Lower leg skin (tissue), 4 donors: ENCODE data around the gene GPR25. TPM values are rescaled to one million over a fixed set of nuclear protein-coding genes. Genes with fewer than 3 reads are reported as not detected.

ENCODE experiments used
- DNase-seq, 2 donors: peaks; one replicate each; pipeline ENCODE4 v3.0.0-alpha.2; 2019; ENCODE audit warnings: low spot score in 2 of 2
- H3K4me3 ChIP-seq: fragments of 200-600 bp; sonication (generic); 2 replicates; pipeline ENCODE4 v1.5.1; 2017; ENCODE audit warnings: mild to moderate bottlenecking, low read depth; ENCODE audit not compliant: poor library complexity, severe bottlenecking
- POLR2A ChIP-seq, 2 donors: fragments of 450-650 bp; IDR thresholded peaks; one replicate each; pipeline ENCODE4 v1.6.1; 2016 to 2017; ENCODE audit warnings: antibody characterized with exemption in 2 of 2, mild to moderate bottlenecking in 1 of 2, moderate library complexity in 1 of 2
- WGBS, 2 donors: methylation state at CpG; one replicate each; pipeline ENCODE4 v1.1.5; 2018; 5-methylcytosine and 5-hydroxymethylcytosine counted together
- intact Hi-C: fragments of 100-400 bp; cut with DNase I; formaldehyde crosslinking; loops from one replicate; pipeline ENCODE4 v1.15.0; 2023; ENCODE audit warnings: low total_unique reads
- total RNA-seq, 4 donors: library from RNA; depleted of rRNA; stranded (reverse); fragments of >200 nt; gene quantifications; one replicate each; pipeline ENCODE4 v1.1.0, GENCODE V29; 2016
- TF ChIP-seq, protein P1 (sequence below), 3 donors: fragments of 450-650 bp; IDR thresholded peaks; one replicate each; pipeline ENCODE4 v1.5.1; 2016; ENCODE audit warnings: antibody characterized with exemption in 3 of 3, mild to moderate bottlenecking in 3 of 3, moderate library complexity in 2 of 3

Gene GPR25
- total RNA-seq, 4 donors from 2014 or later = not detected

DNA sequence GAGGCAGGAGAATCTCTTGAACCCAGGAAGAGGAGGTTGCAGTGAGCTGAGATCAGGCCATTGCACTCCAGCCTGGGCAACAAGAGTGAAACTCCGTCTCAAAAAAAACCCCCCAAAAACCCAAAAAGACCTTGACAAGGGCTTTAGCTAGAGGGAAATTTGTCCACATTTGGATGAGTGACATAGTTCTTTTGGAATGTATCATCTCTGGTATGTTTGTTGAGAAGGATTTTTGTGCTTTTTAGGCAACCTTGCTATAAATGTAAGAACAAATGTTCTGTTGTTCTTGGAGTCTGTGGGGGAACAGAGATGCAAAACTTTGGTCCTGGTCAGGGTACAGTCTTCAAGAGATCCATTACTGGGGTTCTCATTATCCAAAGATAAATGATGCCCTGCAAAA lies 50.8 kb downstream of the GPR25 start:
- TF ChIP-seq, protein P1, sequence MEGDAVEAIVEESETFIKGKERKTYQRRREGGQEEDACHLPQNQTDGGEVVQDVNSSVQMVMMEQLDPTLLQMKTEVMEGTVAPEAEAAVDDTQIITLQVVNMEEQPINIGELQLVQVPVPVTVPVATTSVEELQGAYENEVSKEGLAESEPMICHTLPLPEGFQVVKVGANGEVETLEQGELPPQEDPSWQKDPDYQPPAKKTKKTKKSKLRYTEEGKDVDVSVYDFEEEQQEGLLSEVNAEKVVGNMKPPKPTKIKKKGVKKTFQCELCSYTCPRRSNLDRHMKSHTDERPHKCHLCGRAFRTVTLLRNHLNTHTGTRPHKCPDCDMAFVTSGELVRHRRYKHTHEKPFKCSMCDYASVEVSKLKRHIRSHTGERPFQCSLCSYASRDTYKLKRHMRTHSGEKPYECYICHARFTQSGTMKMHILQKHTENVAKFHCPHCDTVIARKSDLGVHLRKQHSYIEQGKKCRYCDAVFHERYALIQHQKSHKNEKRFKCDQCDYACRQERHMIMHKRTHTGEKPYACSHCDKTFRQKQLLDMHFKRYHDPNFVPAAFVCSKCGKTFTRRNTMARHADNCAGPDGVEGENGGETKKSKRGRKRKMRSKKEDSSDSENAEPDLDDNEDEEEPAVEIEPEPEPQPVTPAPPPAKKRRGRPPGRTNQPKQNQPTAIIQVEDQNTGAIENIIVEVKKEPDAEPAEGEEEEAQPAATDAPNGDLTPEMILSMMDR (IDR thresholded peaks at IDR 0.05) = no peak
- TF ChIP-seq POLR2A (IDR thresholded peaks at IDR 0.05) = no peak
- H3K4me3 ChIP-seq = no peak overlapping the region
- DNase-seq = no peak
- 65 to 88% methylated on average over 1 of the region's 1 CpG for WGBS, 2 donors
- intact Hi-C loops = no loop called here

Other genes with a start within 250 kb of the GPR25 start
- 10 to 100 TPM; 17.9 to 40.8 (median 24.2) TPM for gene DDX59, start 203.1 kb upstream of the GPR25 start, total RNA-seq
- gene CAMSAP2, start 134.1 kb upstream of the GPR25 start, total RNA-seq = 10 to 100 TPM; 22.5 to 41.3 (median 36.1) TPM
- gene INAVA, start 21.9 kb downstream of the GPR25 start, total RNA-seq = 100 to 1,000 TPM; 108 to 176 (median 145) TPM
- 1 to 10 TPM in 2 of 4 donors, under 1 TPM in 2; 0.38 to 1.6 (median 1.0) TPM for gene KIF21B, start 150.7 kb downstream of the GPR25 start, total RNA-seq
- gene CACNA1S, start 239.4 kb downstream of the GPR25 start, total RNA-seq = under 1 TPM in 1 of 4 donors, not detected in 3; 0.04 TPM